ENCODE measurements around the gene CDCA8. TPM values are rescaled to one million over a fixed set of nuclear protein-coding genes. Genes with fewer than 3 reads are reported as not detected.

The CDCA8 gene
- total RNA-seq, 2 experiments from 2014 or later, result 73.6 to 78.6 TPM

DNA sequence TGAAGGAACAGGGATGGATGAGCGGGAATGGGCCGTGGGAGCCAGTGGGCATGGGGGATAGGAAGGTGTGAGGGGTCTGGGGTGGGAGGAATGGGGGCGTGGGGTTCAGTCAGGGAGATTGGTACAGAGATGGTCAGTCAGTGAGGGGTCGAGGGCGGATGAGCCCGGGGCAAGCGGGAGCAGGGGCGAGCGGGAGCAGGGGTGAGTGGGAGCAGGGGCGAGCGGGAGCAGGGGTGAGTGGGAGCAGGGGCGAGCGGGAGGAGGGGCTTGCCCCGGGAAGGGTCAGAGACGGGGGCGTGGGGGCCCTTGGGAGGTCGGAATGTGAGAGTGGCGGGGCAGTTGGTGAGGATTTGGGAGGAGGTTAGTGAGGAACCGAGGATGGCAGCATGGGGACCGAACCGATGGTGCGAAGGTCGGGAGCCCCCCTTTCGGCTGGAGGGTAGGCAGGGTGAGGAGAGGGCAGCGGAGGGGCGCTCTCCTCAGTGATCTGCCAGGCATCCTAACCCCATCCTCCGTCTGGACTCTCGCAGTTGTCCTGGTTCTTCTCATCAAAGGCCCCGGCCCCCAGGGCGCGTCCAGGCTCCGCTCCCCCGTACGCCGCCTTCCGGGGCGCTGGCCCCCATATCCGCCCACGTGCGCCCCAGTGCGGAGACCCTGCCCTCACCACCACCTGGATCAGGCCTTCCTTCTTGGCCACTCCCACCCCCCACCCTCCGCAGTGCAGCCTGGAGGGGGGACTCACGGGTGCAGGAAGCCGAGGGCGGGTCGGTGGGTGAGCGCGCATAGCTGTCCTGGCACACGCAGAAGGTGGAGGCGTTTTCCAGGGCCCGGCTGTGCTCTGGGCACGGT lies 61.4 kb downstream of the CDCA8 start:
- intact Hi-C loops (cut with micrococcal nuclease), result loop anchor here (2.0 kb wide), 1 partner anchor 61 kb away; the partner anchor contains the start of gene CDCA8
- DNase-seq, result no peak
- CTCF ChIA-PET, result no interaction called here
- Mint-ChIP-seq H3K4me1 (ENCODE audit: low read depth) (peaks cover 19% of the 10 kb centered on the region), H3K4me3 (peak overlapping the region; percentile 53), H3K27me3 (ENCODE audit: low read depth) (peaks cover 34% of the 10 kb centered on the region), H3K36me3 (ENCODE audit: low read depth) (no peaks in the 10 kb centered on the region), H3K9me3 (no peaks in the 10 kb centered on the region), H3K27ac (no peak overlapping the region)

GRCh38 chr1:37755290-37755689 lies 63.0 kb downstream of the CDCA8 start:
- CTCF ChIA-PET, result no interaction called here
- intact Hi-C loops (cut with micrococcal nuclease), result loop anchor here (2.0 kb wide), 1 partner anchor 62 kb away; the partner anchor contains the start of gene CDCA8
- peaks cover 19% of the 10 kb centered on the region for H3K4me1 Mint-ChIP-seq (ENCODE audit: low read depth)
- no peak overlapping the region for H3K4me3 Mint-ChIP-seq
- DNase-seq, result peak; percentile 65
- no peaks in the 10 kb centered on the region for H3K9me3 Mint-ChIP-seq
- peaks cover 30% of the 10 kb centered on the region for H3K27me3 Mint-ChIP-seq (ENCODE audit: low read depth)
- H3K36me3 Mint-ChIP-seq (ENCODE audit: low read depth), result no peaks in the 10 kb centered on the region
- no peak overlapping the region for H3K27ac Mint-ChIP-seq

DNA sequence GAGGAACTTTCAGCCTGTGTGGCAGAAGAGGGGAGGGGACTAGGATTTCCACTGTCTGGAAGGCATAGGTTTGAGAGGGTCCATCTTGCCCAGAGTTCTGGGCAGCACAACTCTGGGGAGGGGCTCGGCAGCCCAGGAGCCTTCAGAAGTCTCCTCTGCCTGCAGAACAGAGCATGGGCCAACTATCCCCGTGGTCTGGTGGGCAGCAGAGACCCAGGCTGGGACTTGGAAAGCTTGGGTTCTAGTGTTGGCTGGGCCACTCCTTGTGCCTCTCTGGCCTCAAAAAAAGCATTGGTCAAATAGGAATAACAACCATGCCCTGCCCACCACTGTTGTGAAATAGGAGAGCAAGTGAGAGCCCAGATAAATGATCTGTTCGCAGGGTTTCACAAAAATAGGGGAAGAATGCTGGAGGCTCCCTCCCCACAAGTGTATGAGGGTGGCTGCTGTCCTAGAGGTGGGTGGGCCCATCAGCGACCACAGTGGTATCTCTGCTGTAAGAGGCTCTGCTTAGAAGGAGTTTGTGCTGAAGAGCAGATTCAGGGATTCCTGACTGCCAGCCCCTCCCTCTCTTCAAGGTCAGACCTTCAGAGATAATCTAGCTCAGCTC lies 63.7 kb downstream of the CDCA8 start:
- no peaks in the 10 kb centered on the region for H3K9me3 Mint-ChIP-seq
- H3K4me1 Mint-ChIP-seq (ENCODE audit: low read depth), result peaks cover 19% of the 10 kb centered on the region
- DNase-seq, result no peak
- intact Hi-C loops (cut with micrococcal nuclease), result loop anchor here (2.0 kb wide), 1 partner anchor 63 kb away; the partner anchor contains the start of gene CDCA8
- H3K4me3 Mint-ChIP-seq, result no peak overlapping the region
- CTCF ChIA-PET, result no interaction called here
- H3K27ac Mint-ChIP-seq, result no peak overlapping the region
- H3K36me3 Mint-ChIP-seq (ENCODE audit: low read depth), result no peaks in the 10 kb centered on the region
- H3K27me3 Mint-ChIP-seq (ENCODE audit: low read depth), result peaks cover 26% of the 10 kb centered on the region

Other genes with a start within 250 kb of the CDCA8 start
- 10 to 100 TPM; 29.0 to 33.6 TPM for gene ZC3H12A, start 217.9 kb upstream of the CDCA8 start, total RNA-seq
- 10 to 100 TPM; 57.5 to 62.8 TPM for gene MEAF6, start 177.8 kb upstream of the CDCA8 start, total RNA-seq
- gene SNIP1, start 138.2 kb upstream of the CDCA8 start, total RNA-seq, result 10 to 100 TPM; 14.3 to 15.3 TPM
- gene DNALI1, start 135.6 kb upstream of the CDCA8 start, total RNA-seq, result not detected
- gene GNL2, start 96.6 kb upstream of the CDCA8 start, total RNA-seq, result 10 to 100 TPM; 62.2 to 65.3 TPM
- gene RSPO1, start 57.6 kb upstream of the CDCA8 start, total RNA-seq, result not detected
- gene EPHA10, start 72.6 kb downstream of the CDCA8 start, total RNA-seq, result under 1 TPM in 1 of 2 experiments, not detected in 1; 0.33 TPM
- under 1 TPM; 0.69 to 0.74 TPM for gene MANEAL, start 101.3 kb downstream of the CDCA8 start, total RNA-seq
- 10 to 100 TPM; 12.8 to 14.2 TPM for gene C1orf122, start 115.3 kb downstream of the CDCA8 start, total RNA-seq
- 10 to 100 TPM; 31.6 to 31.7 TPM for gene YRDC, start 115.7 kb downstream of the CDCA8 start, total RNA-seq
- gene MTF1, start 167.1 kb downstream of the CDCA8 start, total RNA-seq, result 10 to 100 TPM; 18.9 to 19.1 TPM